Measurements from ENCODE around the gene CNN1. TPM values are rescaled to one million over a fixed set of nuclear protein-coding genes. Genes with fewer than 3 reads are reported as not detected.
A peak's percentile ranks its signal among the peaks of the same experiment; 100 is the strongest.

CNN1 gene
- total RNA-seq, 2 experiments from 2014 or later, result not detected

DNA sequence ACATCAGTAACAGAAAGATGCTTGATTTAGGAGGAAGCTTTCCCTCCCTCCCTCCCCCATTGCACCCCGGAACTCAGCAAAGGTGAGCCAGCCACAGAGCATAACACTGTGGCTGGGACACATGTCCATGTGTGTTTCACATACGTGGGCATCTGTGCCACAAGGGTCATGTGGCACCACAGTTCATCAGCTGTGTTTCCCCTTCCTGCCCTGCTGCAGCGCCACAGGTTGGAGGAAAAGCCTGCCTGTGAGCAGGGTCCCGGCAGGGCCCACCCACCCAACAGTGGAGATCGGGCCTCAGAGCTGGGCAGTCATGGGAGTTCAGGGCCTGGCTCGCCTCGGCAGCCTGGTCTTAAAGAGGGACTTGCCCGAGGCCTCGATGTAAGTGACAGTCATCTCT, 36.0 kb downstream of the CNN1 start:
- CTCF ChIA-PET, result no interaction called here
- no peak overlapping the region for H3K27ac ChIP-seq (ENCODE audit: low read depth in 1 of 2, low read length in 2 of 2)
- TF ChIP-seq, protein P1, sequence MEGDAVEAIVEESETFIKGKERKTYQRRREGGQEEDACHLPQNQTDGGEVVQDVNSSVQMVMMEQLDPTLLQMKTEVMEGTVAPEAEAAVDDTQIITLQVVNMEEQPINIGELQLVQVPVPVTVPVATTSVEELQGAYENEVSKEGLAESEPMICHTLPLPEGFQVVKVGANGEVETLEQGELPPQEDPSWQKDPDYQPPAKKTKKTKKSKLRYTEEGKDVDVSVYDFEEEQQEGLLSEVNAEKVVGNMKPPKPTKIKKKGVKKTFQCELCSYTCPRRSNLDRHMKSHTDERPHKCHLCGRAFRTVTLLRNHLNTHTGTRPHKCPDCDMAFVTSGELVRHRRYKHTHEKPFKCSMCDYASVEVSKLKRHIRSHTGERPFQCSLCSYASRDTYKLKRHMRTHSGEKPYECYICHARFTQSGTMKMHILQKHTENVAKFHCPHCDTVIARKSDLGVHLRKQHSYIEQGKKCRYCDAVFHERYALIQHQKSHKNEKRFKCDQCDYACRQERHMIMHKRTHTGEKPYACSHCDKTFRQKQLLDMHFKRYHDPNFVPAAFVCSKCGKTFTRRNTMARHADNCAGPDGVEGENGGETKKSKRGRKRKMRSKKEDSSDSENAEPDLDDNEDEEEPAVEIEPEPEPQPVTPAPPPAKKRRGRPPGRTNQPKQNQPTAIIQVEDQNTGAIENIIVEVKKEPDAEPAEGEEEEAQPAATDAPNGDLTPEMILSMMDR (IDR thresholded peaks at IDR 0.05), result no peak
- POLR2A ChIA-PET, result no interaction called here
- H3K9me3 ChIP-seq (ENCODE audit: control insufficient read depth in 1 of 2, insufficient read depth in 1 of 2, low read length in 2 of 2), result no peaks in the 10 kb centered on the region
- H3K4me3 Mint-ChIP-seq, result no peak overlapping the region
- DNase-seq (no peak), ATAC-seq (ENCODE audit: poor library complexity) (no peak)
- peaks cover 20% of the 10 kb centered on the region for H3K4me1 ChIP-seq (ENCODE audit: insufficient read depth, low read length)
- intact Hi-C loops (cut with DNase I, micrococcal nuclease), result no loop called here
- no peak overlapping the region for H3K4me3 ChIP-seq (ENCODE audit: low read length)
- H3K4me1 Mint-ChIP-seq (ENCODE audit: low read depth), result peaks cover 7% of the 10 kb centered on the region
- H3K27ac Mint-ChIP-seq, result no peak overlapping the region
- H3K36me3 ChIP-seq (ENCODE audit: insufficient read depth, low read length), result peaks cover 13% of the 10 kb centered on the region
- no peaks in the 10 kb centered on the region for H3K9me3 Mint-ChIP-seq
- no peaks in the 10 kb centered on the region for H3K27me3 Mint-ChIP-seq
- H3K27me3 ChIP-seq (ENCODE audit: control insufficient read depth in 1 of 2, insufficient read depth in 2 of 2, low read length in 2 of 2), result no peaks in the 10 kb centered on the region
- peaks cover 11% of the 10 kb centered on the region for H3K36me3 Mint-ChIP-seq (ENCODE audit: low read depth)

DNA sequence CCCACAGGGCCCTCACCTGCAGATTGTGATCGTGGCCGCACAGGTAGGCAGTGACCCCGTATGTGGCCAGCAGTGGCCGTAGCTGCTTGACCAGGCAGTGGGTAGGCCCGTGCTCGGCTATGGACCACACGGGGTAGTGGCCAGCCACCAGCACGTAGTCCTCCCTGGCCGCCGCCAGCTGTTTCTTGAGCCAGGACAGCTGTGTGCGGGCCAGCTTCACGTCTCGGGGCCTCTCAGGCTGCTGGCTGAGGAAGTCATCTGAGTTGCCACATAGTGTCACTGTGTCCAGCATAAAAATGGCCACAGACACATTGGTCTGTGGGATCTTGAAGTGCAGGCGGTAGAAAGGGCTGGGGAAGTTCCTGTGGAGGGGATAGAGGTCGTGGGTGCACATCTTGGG, 37.6 kb downstream of the CNN1 start:
- Histone ChIP-seq H3K4me1 (ENCODE audit: insufficient read depth, low read length) (peaks cover 33% of the 10 kb centered on the region), H3K4me3 (ENCODE audit: low read length) (no peak overlapping the region), H3K36me3 (ENCODE audit: insufficient read depth, low read length) (peaks cover 13% of the 10 kb centered on the region), H3K9me3 (ENCODE audit: control insufficient read depth in 1 of 2, insufficient read depth in 1 of 2, low read length in 2 of 2) (no peaks in the 10 kb centered on the region), H3K27ac (ENCODE audit: low read depth in 1 of 2, low read length in 2 of 2) (no peak overlapping the region), H3K27me3 (ENCODE audit: control insufficient read depth in 1 of 2, insufficient read depth in 2 of 2, low read length in 2 of 2) (no peaks in the 10 kb centered on the region)
- DNase-seq (no peak), ATAC-seq (ENCODE audit: poor library complexity) (no peak)
- Mint-ChIP-seq H3K9me3 (no peaks in the 10 kb centered on the region), H3K27me3 (no peaks in the 10 kb centered on the region), H3K4me1 (ENCODE audit: low read depth) (peaks cover 12% of the 10 kb centered on the region), H3K27ac (peak overlapping the region; percentile 11), H3K4me3 (no peak overlapping the region), H3K36me3 (ENCODE audit: low read depth) (peaks cover 11% of the 10 kb centered on the region)
- ChIA-PET CTCF (interaction anchor here (0.6 to 1.4 kb wide), 2 partner anchors 16 to 995 kb away, joined by 4 read pairs; no protein-coding TSS in a partner anchor), POLR2A (interaction anchor here (0.8 kb wide), 1 partner anchor 17 kb away, joined by 4 read pairs; the partner anchor contains the start of gene ELOF1)
- intact Hi-C loops (cut with DNase I, micrococcal nuclease), result no loop called here
- TF ChIP-seq, protein P1 (IDR thresholded peaks at IDR 0.05), result no peak

DNA sequence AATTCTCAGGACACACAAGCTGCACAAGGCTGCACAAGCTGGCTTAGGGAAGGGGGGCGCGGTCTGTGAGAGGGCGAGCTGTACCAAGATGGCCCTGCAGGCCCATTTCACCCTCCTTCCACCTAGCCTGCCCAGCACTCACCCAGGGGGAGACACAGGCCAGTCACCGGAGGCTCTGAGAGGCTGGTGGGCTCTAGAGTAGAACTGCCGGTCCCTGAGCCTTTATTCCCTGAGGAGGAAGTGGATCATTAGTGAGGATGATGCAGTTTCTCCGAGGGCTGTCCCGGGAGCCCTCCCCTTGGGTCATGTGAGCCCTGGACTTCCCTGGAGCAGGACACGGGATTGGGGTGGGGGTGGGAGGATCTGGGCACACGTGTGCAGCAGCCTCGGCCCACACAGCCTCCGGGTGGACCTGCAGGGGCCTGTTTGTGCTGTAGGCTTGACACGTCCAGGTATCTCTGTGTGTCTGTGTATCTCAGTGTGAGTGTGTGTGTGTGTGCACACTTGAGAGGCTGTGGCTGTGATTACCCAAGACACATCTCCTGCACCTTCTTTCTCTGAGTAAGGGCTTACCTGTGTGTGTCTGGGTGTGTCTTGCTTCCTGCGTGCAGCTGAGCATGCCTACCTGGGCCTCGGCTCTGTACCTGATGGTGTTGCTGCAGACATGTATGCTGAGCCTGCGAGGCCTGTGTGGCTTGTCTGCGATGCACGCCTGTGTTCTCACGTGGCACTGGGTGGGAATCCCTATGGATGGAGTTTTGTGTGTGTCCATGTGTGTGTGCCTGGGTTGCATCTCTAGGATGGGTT, 39.0 kb downstream of the CNN1 start, which contains the start of gene ACP5:
TSS of gene ACP5 (minus strand) at position 195 of the 807 bp plus-strand sequence. CDS start 328 bp downstream, outside the sequence.
- TF ChIP-seq, protein P1 (IDR thresholded peaks at IDR 0.05), result no peak
- Mint-ChIP-seq H3K27ac (peak within 1 kb of the TSS; percentile 86), H3K4me3 (peak within 1 kb of the TSS; percentile 87), H3K9me3 (no peaks in the 10 kb centered on the region), H3K36me3 (ENCODE audit: low read depth) (peaks cover 11% of the 10 kb centered on the region), H3K27me3 (no peaks in the 10 kb centered on the region), H3K4me1 (ENCODE audit: low read depth) (peaks cover 23% of the 10 kb centered on the region)
- peak within 1 kb of the TSS; percentile 40 to 53 for H3K27ac ChIP-seq (ENCODE audit: low read depth in 1 of 2, low read length in 2 of 2)
- no peaks in the 10 kb centered on the region for H3K9me3 ChIP-seq (ENCODE audit: control insufficient read depth in 1 of 2, insufficient read depth in 1 of 2, low read length in 2 of 2)
- peak in 2 of 14 experiments; percentile 22 to 28 for DNase-seq
- H3K27me3 ChIP-seq (ENCODE audit: control insufficient read depth in 1 of 2, insufficient read depth in 2 of 2, low read length in 2 of 2), result no peaks in the 10 kb centered on the region
- H3K36me3 ChIP-seq (ENCODE audit: insufficient read depth, low read length), result peaks cover 13% of the 10 kb centered on the region
- CTCF ChIA-PET, result interaction anchor here (0.9 kb wide), 1 partner anchor 16 kb away, joined by 3 read pairs; no protein-coding TSS in a partner anchor
- intact Hi-C loops (cut with DNase I, micrococcal nuclease), result loop anchor here in 1 of 2 experiments (2.0 kb wide), 1 partner anchor 19 kb away; the partner anchor contains the start of gene ELOF1
- ATAC-seq (ENCODE audit: poor library complexity), result peak; percentile 15
- POLR2A ChIA-PET, result interaction anchor here (1.0 to 1.4 kb wide), 4 partner anchors 9 to 49 kb away, joined by 3 to 4 read pairs (median 3); partner anchors contain the start of gene ECSIT
- peak within 1 kb of the TSS; percentile 74 for H3K4me3 ChIP-seq (ENCODE audit: low read length)
- H3K4me1 ChIP-seq (ENCODE audit: insufficient read depth, low read length), result peaks cover 41% of the 10 kb centered on the region
